ENCODE measurements around the gene OLFML2B.

The OLFML2B gene

DNA sequence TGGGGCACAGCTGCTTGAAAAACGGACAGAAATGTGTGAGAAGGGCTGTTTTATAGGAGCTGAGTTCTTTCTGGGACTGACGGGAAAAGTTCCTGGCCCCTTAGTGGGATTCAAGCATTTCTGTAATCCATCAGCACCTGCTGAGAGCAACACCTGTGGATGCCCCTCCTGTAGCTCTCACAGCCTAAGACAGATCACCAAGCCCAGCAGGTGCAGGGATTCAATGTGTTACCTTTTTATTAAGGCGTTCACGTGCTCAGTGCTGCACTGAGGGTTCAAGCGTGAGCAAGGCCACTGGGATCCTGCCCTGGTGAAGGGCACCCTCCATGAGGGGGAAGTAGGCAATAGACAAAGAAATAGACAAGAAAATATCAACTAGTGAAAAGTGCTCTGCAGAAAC is 14.9 kb downstream of the OLFML2B start:
- TF ChIP-seq, protein P1, sequence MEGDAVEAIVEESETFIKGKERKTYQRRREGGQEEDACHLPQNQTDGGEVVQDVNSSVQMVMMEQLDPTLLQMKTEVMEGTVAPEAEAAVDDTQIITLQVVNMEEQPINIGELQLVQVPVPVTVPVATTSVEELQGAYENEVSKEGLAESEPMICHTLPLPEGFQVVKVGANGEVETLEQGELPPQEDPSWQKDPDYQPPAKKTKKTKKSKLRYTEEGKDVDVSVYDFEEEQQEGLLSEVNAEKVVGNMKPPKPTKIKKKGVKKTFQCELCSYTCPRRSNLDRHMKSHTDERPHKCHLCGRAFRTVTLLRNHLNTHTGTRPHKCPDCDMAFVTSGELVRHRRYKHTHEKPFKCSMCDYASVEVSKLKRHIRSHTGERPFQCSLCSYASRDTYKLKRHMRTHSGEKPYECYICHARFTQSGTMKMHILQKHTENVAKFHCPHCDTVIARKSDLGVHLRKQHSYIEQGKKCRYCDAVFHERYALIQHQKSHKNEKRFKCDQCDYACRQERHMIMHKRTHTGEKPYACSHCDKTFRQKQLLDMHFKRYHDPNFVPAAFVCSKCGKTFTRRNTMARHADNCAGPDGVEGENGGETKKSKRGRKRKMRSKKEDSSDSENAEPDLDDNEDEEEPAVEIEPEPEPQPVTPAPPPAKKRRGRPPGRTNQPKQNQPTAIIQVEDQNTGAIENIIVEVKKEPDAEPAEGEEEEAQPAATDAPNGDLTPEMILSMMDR (IDR thresholded peaks at IDR 0.05; ENCODE audit: control extremely low read depth, extremely low read depth, low read depth, missing control alignments) = no peak
- ChIA-PET CTCF (interaction anchor here (2.1 kb wide), 1 partner anchor 217 kb away, joined by 4 read pairs; no protein-coding TSS in a partner anchor), POLR2A (no interaction called here)
- no peak for DNase-seq (ENCODE audit: extremely low spot score)

DNA sequence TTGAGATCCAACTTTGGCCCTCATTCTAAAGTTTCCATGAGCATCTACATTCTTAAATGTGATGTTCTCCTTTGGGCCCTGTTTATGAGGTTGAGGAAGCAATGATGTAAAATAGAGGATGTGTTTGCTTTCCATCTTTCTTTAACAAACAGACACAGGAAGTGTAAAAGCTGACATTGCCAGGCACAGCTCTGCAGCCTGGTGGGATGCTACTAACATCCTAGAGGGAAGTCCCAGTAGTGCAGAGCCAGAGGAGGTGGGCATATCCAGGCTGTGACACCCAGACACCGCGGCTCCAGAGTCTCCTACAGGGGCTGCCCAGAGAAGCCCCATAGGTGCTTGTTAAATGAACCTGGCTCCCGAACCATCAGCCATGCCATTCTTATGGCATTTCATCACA is 16.2 kb downstream of the OLFML2B start:
- no peak for DNase-seq (ENCODE audit: extremely low spot score)
- ChIA-PET CTCF (interaction anchor here (1.3 to 2.1 kb wide), 2 partner anchors 12 to 215 kb away, joined by 4 read pairs; no protein-coding TSS in a partner anchor), POLR2A (no interaction called here)

DNA sequence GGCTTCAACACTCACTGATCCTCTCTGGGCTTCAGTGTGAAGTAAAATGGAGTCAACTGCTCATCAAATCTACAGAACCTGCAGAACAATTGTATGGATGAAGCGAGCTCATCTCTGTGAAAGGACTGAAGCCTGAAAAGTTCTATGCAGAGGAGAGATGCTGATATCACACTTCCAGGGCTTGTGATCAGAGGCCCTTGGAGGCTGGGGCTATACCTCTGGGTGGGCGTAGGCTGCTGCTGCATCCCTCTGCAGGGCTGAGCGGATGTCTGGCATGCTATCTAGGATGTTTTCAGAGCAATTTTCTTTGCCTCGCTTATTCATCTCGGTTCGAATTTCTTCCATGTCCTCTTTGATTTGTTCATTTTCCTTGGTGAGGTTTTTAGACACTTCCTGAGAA is 17.6 kb downstream of the OLFML2B start:
- DNase-seq (ENCODE audit: extremely low spot score) = no peak
- CTCF ChIA-PET = interaction anchor here (0.7 to 1.4 kb wide), 2 partner anchors 10 to 13 kb away, joined by 3 to 4 read pairs; no protein-coding TSS in a partner anchor
- TF ChIP-seq, protein P1 (IDR thresholded peaks at IDR 0.05; ENCODE audit: control extremely low read depth, extremely low read depth, low read depth, missing control alignments) = no peak
- POLR2A ChIA-PET = no interaction called here

More for the DNA sequence above, 16.2 kb downstream of the OLFML2B start:
- TF ChIP-seq, protein P1 (IDR thresholded peaks at IDR 0.05; ENCODE audit: control extremely low read depth, extremely low read depth, low read depth, missing control alignments) = no peak

DNA sequence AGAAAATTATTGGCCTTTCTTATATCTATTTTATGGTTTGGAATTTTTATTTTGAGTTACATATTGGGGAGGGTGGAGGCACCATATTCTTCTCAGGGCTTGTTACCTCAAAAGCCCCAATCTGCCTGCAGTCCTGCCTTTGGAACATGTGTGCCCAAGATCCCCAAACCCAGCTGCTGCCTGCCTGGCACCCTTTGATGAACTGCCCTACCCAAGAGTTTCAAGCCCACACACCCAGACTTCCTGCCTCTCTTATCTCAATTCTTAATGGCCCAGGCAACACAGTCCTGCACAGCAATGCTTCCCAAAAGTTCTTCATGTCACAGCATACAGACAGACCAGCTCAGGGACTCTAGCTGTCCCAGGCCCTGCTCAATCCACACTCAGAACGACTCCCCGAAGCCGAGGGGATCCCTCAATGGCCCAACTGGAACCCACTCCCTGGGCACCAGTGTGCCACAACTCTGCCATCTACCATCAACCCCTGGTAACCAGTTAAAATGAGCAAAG is 19.2 kb downstream of the OLFML2B start:
- CTCF ChIA-PET = no interaction called here
- TF ChIP-seq, protein P1 (IDR thresholded peaks at IDR 0.05; ENCODE audit: control extremely low read depth, extremely low read depth, low read depth, missing control alignments) = no peak
- DNase-seq (ENCODE audit: extremely low spot score) = no peak
- POLR2A ChIA-PET = no interaction called here

DNA sequence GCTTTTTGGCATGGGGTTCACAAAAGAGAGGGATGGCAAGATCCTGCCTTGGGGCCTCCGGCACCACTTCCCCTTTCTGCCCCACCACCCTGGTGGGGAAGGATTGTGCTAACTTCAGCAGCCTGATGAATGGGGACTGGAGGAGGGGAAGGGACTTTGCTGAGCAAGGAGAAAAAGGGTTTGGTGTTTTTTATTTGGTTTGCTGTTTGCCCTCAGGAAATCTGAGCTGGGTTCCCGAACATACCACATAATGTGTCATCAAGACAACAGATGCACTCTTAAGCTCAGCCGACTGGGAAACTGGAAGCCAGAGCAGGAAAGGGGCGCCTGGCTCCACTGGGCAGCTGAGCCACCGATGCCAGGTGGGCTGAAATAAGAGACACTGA is 19.8 kb downstream of the OLFML2B start:
- ChIA-PET POLR2A (no interaction called here), CTCF (interaction anchor here (1.1 kb wide), 1 partner anchor 33 kb away, joined by 3 read pairs; no protein-coding TSS in a partner anchor)
- TF ChIP-seq, protein P1 (IDR thresholded peaks at IDR 0.05; ENCODE audit: control extremely low read depth, extremely low read depth, low read depth, missing control alignments) = no peak
- no peak for DNase-seq (ENCODE audit: extremely low spot score)

DNA sequence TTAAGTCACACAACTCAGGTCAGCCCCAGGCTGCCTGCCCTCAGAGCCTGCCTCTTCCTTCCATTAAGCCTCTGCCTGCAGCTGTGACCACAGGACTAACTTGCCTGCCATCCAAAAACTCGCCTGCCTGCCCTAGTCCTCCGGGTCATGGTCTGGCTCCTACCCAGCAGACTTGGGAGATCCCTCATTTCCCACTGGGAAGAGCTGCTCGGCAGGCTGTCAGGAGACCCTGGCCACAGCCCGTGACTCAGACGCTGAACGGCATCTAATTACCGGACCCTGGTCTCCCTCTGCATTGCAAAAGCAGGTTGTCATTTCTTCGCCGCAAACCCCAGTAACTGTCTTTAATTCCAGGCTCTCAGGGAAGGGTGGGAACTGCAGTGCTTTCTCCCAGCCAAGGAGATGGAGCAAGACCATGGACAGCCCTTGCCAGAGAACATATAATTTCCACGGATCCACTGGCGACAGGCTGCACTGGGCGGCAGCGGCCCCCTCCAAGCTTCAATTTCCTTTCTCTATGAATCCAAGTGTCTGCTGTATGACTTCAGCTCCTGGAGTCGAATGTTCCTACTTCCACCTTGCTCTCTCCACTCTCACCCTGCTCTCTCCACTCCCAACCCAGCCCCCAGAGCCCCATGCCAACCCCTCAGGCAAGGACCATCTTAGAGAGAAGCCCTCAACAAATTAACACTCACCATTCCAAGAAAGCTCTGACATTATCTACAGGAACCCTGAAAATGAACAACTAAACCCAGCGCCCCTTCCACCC is 20.4 kb downstream of the OLFML2B start:
- ChIA-PET CTCF (interaction anchor here (1.1 kb wide), 1 partner anchor 34 kb away, joined by 3 read pairs; no protein-coding TSS in a partner anchor), POLR2A (no interaction called here)
- DNase-seq (ENCODE audit: extremely low spot score) = no peak
- TF ChIP-seq, protein P1 (IDR thresholded peaks at IDR 0.05; ENCODE audit: control extremely low read depth, extremely low read depth, low read depth, missing control alignments) = no peak
